SU-DHL-6 (cell line): ENCODE measurements around the gene RING1.

Source experiments
- H2AFZ ChIP-seq: fragments of 200-600 bp; sonication (generic); 2 replicates; pipeline ENCODE4 v1.6.1; 2014; ENCODE audit warnings: low read depth, mild to moderate bottlenecking, moderate library complexity, mixed read lengths, antibody characterized with exemption, low read length; ENCODE audit not compliant: severe bottlenecking
- H3F3A ChIP-seq: fragments of 200-600 bp; shearing (Covaris generic); 2 replicates; pipeline ENCODE4 v1.6.0; 2016; ENCODE audit warnings: antibody characterized with exemption, mild to moderate bottlenecking; ENCODE audit not compliant: insufficient read depth
- H3K27ac ChIP-seq: fragments of 200-600 bp; sonication (generic); 2 replicates; pipeline ENCODE4 v1.5.1; 2016; ENCODE audit warnings: low read depth, mild to moderate bottlenecking, low read length, moderate library complexity, mixed read lengths
- H3K27me3 ChIP-seq: fragments of 200-600 bp; sonication (generic), shearing (Covaris generic); 2 replicates; pipeline ENCODE4 v1.6.0; 2014; ENCODE audit warnings: mild to moderate bottlenecking, low read length
- H3K36me3 ChIP-seq: fragments of 200-600 bp; sonication (generic); 2 replicates; pipeline ENCODE4 v1.6.1; 2014; ENCODE audit warnings: mild to moderate bottlenecking, low read length, mixed read lengths
- H3K4me2 ChIP-seq: fragments of 300-600, 200-600 bp; shearing (Covaris generic), sonication (generic); 2 replicates; pipeline ENCODE4 v1.6.0; 2014; ENCODE audit warnings: low read length, low read depth, mild to moderate bottlenecking; ENCODE audit not compliant: poor library complexity, severe bottlenecking
- H3K4me3 ChIP-seq: fragments of 200-600 bp; sonication (generic); 2 replicates; pipeline ENCODE4 v1.5.1; 2014; ENCODE audit warnings: antibody characterized with exemption, low read length, mild to moderate bottlenecking, mixed read lengths; ENCODE audit not compliant: insufficient read depth, poor library complexity, severe bottlenecking
- H3K79me2 ChIP-seq: fragments of 200-600 bp; sonication (generic); 2 replicates; pipeline ENCODE4 v1.6.1; 2014; ENCODE audit warnings: mild to moderate bottlenecking, low read length, moderate library complexity; ENCODE audit not compliant: insufficient read depth
- H3K9ac ChIP-seq: fragments of 200-600 bp; sonication (generic); 2 replicates; pipeline ENCODE4 v1.7.0; 2014; ENCODE audit warnings: mild to moderate bottlenecking, low read length
- H3K9me2 ChIP-seq: fragments of 200-600 bp; sonication (generic); replicated peaks from 2 replicates; pipeline ENCODE4 v1.6.1; 2014; ENCODE audit warnings: low read length; ENCODE audit not compliant: insufficient read depth
- H3K9me3 ChIP-seq: fragments of 200-600 bp; sonication (generic); 2 replicates; pipeline ENCODE4 v1.6.1; 2014; ENCODE audit warnings: low read length, mixed read lengths; ENCODE audit not compliant: insufficient read depth
- H4K20me1 ChIP-seq: fragments of 200-600 bp; sonication (generic); 2 replicates; pipeline ENCODE4 v1.6.1; 2014; ENCODE audit warnings: low read depth, mild to moderate bottlenecking, antibody characterized with exemption, low read length, moderate library complexity, mixed read lengths
- EZH2phosphoT487 ChIP-seq: fragments of 200-600 bp; sonication (generic), shearing (Covaris generic); conservative IDR thresholded peaks from 2 replicates; pipeline ENCODE4 v1.6.1; 2018; ENCODE audit warnings: mild to moderate bottlenecking, antibody characterized with exemption, low read length, moderate library complexity, mixed read lengths
- TF ChIP-seq, protein P1 (sequence below): fragments of 200-600 bp; sonication (generic); IDR thresholded peaks from one replicate; pipeline ENCODE4 v1.5.1; 2017; ENCODE audit warnings: antibody characterized with exemption, mild to moderate bottlenecking, low read length, moderate library complexity; ENCODE audit not compliant: insufficient read depth, poor library complexity, severe bottlenecking

Gene RING1

DNA sequence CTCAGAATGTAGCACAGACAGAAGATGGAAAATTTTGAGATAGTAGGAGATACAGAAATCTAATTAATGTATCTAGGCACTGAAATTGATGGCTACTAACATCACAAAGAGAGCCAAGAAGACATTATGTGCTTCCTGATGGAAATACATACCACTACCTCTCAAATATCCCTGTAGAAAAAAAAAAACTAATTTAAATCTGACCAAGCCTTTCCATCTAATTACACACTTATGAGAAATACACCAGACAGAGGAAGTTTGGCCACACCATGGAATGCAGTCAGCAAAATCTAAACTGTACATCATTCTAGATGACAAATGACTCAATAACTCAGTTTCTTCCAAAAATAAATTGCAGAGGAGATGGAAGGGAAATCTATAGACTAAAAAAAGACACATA is 44.5 kb downstream of the RING1 start:
- Histone ChIP-seq H3K27me3 (no peaks in the 10 kb centered on the region), H3K36me3 (no peaks in the 10 kb centered on the region), H4K20me1 (no peaks in the 10 kb centered on the region), H3K27ac (no peak overlapping the region), H3K79me2 (peaks cover 7% of the 10 kb centered on the region; the same call in 1 of the 2 replicates), H3K4me3 (no peak overlapping the region), H3K9ac (no peak overlapping the region), H3K4me2 (no peak overlapping the region), H3K9me2 (no peaks in the 10 kb centered on the region), H3F3A (peaks cover 17% of the 10 kb centered on the region), H3K9me3 (no peaks in the 10 kb centered on the region), H2AFZ (no peak overlapping the region)
- TF ChIP-seq, protein P1, sequence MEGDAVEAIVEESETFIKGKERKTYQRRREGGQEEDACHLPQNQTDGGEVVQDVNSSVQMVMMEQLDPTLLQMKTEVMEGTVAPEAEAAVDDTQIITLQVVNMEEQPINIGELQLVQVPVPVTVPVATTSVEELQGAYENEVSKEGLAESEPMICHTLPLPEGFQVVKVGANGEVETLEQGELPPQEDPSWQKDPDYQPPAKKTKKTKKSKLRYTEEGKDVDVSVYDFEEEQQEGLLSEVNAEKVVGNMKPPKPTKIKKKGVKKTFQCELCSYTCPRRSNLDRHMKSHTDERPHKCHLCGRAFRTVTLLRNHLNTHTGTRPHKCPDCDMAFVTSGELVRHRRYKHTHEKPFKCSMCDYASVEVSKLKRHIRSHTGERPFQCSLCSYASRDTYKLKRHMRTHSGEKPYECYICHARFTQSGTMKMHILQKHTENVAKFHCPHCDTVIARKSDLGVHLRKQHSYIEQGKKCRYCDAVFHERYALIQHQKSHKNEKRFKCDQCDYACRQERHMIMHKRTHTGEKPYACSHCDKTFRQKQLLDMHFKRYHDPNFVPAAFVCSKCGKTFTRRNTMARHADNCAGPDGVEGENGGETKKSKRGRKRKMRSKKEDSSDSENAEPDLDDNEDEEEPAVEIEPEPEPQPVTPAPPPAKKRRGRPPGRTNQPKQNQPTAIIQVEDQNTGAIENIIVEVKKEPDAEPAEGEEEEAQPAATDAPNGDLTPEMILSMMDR, result no peak
- TF ChIP-seq EZH2phosphoT487, result no peak

GRCh38 chr6:33254591-33254990 is 46.3 kb downstream of the RING1 start:
- no peaks in the 10 kb centered on the region for H3K27me3 ChIP-seq
- H3F3A ChIP-seq, result peaks cover 13% of the 10 kb centered on the region; the same call in 1 of the 2 replicates
- TF ChIP-seq EZH2phosphoT487, result no peak
- TF ChIP-seq, protein P1, result no peak
- H4K20me1 ChIP-seq, result no peaks in the 10 kb centered on the region
- H2AFZ ChIP-seq, result no peak overlapping the region
- no peaks in the 10 kb centered on the region for H3K9me3 ChIP-seq
- H3K9ac ChIP-seq, result no peak overlapping the region
- peaks cover 7% of the 10 kb centered on the region; the same call in 1 of the 2 replicates for H3K36me3 ChIP-seq
- H3K4me2 ChIP-seq, result no peak overlapping the region
- no peak overlapping the region for H3K27ac ChIP-seq
- no peak overlapping the region for H3K4me3 ChIP-seq
- H3K79me2 ChIP-seq, result peaks cover 7% of the 10 kb centered on the region; the same call in 1 of the 2 replicates
- no peaks in the 10 kb centered on the region for H3K9me2 ChIP-seq

DNA sequence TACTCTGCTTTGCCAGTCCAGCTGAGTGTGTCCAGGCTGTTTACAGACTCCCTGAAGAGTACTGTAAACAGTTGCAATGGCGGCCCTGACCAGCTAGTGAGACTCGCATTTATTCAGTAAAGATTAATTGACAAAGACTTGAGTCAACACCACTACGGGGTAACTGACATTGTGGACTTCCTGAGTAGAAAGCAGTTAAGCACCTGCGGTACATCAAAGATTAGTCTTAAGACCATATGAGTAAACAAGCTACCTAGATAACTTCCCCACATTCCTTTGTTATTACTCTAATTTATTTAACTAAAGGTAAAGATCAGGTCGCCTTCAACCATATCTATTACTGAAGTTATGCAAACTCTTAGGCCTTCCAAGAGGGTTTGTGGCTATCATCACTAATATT is 50.7 kb downstream of the RING1 start:
- H3K79me2 ChIP-seq, result no peaks in the 10 kb centered on the region
- H2AFZ ChIP-seq, result no peak overlapping the region
- TF ChIP-seq EZH2phosphoT487, result no peak
- TF ChIP-seq, protein P1, result no peak
- H3K36me3 ChIP-seq, result peaks cover 21% of the 10 kb centered on the region; the same call in 1 of the 2 replicates
- H4K20me1 ChIP-seq, result no peaks in the 10 kb centered on the region
- H3K9me3 ChIP-seq, result no peaks in the 10 kb centered on the region
- H3K27me3 ChIP-seq, result no peaks in the 10 kb centered on the region
- no peak overlapping the region for H3K27ac ChIP-seq
- H3K4me2 ChIP-seq, result no peak overlapping the region
- H3K4me3 ChIP-seq, result no peak overlapping the region
- H3K9ac ChIP-seq, result no peak overlapping the region
- no peaks in the 10 kb centered on the region for H3K9me2 ChIP-seq
- peaks cover 14% of the 10 kb centered on the region for H3F3A ChIP-seq
